GM23248 (cell line): ENCODE results near the gene ROM1.

Experiments used
- EZH2 ChIP-seq: fragments of 200-600 bp; sonication (generic); IDR thresholded peaks from 2 replicates; pipeline ENCODE4 v1.6.1; 2018; ENCODE audit warnings: antibody characterized with exemption, mild to moderate bottlenecking; ENCODE audit not compliant: insufficient read depth, poor library complexity, severe bottlenecking
- EZH2phosphoT487 ChIP-seq: fragments of 200-600 bp; sonication (generic); IDR thresholded peaks from 2 replicates; pipeline ENCODE4 v1.6.1; 2018; ENCODE audit warnings: antibody characterized with exemption, moderate library complexity, mild to moderate bottlenecking, low read depth; ENCODE audit not compliant: insufficient read depth

DNA sequence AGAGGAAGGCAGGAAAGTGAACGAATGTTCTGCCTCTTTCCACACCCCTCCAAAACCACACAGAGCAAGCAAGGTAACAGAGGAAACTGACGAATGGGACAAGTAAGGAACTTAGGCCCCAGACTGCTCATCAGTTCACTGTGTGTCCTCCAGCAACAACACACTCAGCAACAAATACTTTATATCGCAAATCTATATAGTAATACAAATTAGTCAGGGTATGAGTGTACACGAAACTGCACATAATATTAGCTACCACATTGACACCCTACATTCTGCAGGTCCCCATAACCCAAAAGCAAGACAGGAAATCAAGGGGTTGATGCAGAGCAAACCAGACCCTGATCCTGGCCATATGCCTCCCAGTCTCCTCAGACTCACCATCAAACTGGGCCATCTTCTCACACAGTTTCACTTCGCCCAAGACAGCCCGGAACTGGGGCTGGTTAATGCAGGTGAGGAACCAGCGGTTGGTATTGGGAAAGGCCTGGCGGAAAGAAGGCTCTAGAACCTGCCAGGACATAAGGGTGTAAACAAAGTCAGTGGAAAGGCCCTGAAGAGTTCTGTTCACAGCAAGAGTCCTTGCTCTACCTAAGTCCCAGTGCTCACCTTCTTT is 45.9 kb upstream of the ROM1 start:
- TF ChIP-seq EZH2phosphoT487 (no peak), EZH2 (no peak)
